GM23338 (cell line): ENCODE measurements around the gene GCH1. TPM values are rescaled to one million over a fixed set of nuclear protein-coding genes. Genes with fewer than 3 reads are reported as not detected.

Experiments
- ATAC-seq: fragments of 200-7000 bp; cut with Tn5 transposase; 3 replicates; pipeline ENCODE4 v1.9.1; 2020
- DNase-seq: peaks from one replicate; pipeline ENCODE4 v3.0.0-alpha.2; 2015; ENCODE audit warnings: low spot score
- H2AFZ ChIP-seq: fragments of 200-600 bp; sonication (generic); 2 replicates; pipeline ENCODE4 v1.8.0; 2016; ENCODE audit warnings: antibody characterized with exemption, mild to moderate bottlenecking, moderate library complexity
- H3F3A ChIP-seq: fragments of 200-600 bp; sonication (generic); replicated peaks from 2 replicates; pipeline ENCODE4 v1.8.0; 2017; ENCODE audit warnings: antibody characterized with exemption, mixed run types, low read depth
- H3K27ac ChIP-seq: fragments of 200-600 bp; sonication (generic); 2 replicates; pipeline ENCODE4 v1.6.1; 2016; ENCODE audit warnings: low read depth
- H3K27me3 ChIP-seq: fragments of 200-600 bp; sonication (generic); 2 replicates; pipeline ENCODE4 v1.8.0; 2016; ENCODE audit warnings: mild to moderate bottlenecking, mixed run types, moderate library complexity; ENCODE audit not compliant: insufficient read depth
- H3K36me3 ChIP-seq: fragments of 200-600 bp; sonication (generic); 2 replicates; pipeline ENCODE4 v1.8.0; 2016; ENCODE audit warnings: mild to moderate bottlenecking; ENCODE audit not compliant: insufficient read depth
- H3K4me1 ChIP-seq: fragments of 200-600 bp; sonication (generic); 2 replicates; pipeline ENCODE4 v1.8.0; 2016; ENCODE audit warnings: mild to moderate bottlenecking, moderate library complexity; ENCODE audit not compliant: insufficient read depth
- H3K4me2 ChIP-seq: fragments of 200-600 bp; sonication (generic); 2 replicates; pipeline ENCODE4 v1.7.1; 2017; ENCODE audit warnings: mixed run types
- H3K4me3 ChIP-seq: fragments of 200-600 bp; sonication (generic); 2 replicates; pipeline ENCODE4 v1.6.1; 2016; ENCODE audit warnings: mixed run types
- H3K79me2 ChIP-seq: fragments of 200-600 bp; sonication (generic); replicated peaks from 2 replicates; pipeline ENCODE4 v1.8.0; 2017; ENCODE audit warnings: mild to moderate bottlenecking; ENCODE audit not compliant: insufficient read depth
- H3K9me2 ChIP-seq: fragments of 200-600 bp; sonication (generic); 2 replicates; pipeline ENCODE4 v1.8.0; 2017; ENCODE audit not compliant: insufficient read depth
- H4K20me1 ChIP-seq: fragments of 200-600 bp; sonication (generic); replicated peaks from 2 replicates; pipeline ENCODE4 v1.8.0; 2017; ENCODE audit warnings: mild to moderate bottlenecking; ENCODE audit not compliant: insufficient read depth
- H3K27ac Mint-ChIP-seq: 2 replicates; pipeline ENCODE4 v1.8.0; 2020; ENCODE audit warnings: inconsistent platforms, mild to moderate bottlenecking, moderate library complexity, mixed read lengths
- H3K27me3 Mint-ChIP-seq: 3 replicates; pipeline ENCODE4 v1.8.0; 2022; ENCODE audit warnings: low read depth, mild to moderate bottlenecking, moderate library complexity, mixed read lengths, inconsistent platforms; ENCODE audit not compliant: insufficient read depth, poor library complexity
- H3K36me3 Mint-ChIP-seq: 3 replicates; pipeline ENCODE4 v1.8.0; 2021; ENCODE audit warnings: low read depth, mild to moderate bottlenecking, inconsistent platforms, moderate library complexity, mixed read lengths
- H3K4me1 Mint-ChIP-seq: 3 replicates; pipeline ENCODE4 v1.8.0; 2020; ENCODE audit warnings: mild to moderate bottlenecking, inconsistent platforms, mixed read lengths
- H3K4me3 Mint-ChIP-seq: 3 replicates; pipeline ENCODE4 v1.8.0; 2021; ENCODE audit warnings: moderate library complexity, mild to moderate bottlenecking, inconsistent platforms, mixed read lengths
- H3K9me3 Mint-ChIP-seq: 3 replicates; pipeline ENCODE4 v1.8.0; 2020; ENCODE audit warnings: moderate library complexity, mild to moderate bottlenecking, inconsistent platforms, mixed read lengths
- CREB1 ChIP-seq: fragments of 250-450 bp; sonication (Bioruptor Pico); IDR thresholded peaks from 2 replicates; pipeline ENCODE4 v1.5.0; 2020; ENCODE audit warnings: low read depth, mild to moderate bottlenecking, moderate library complexity
- EZH2 ChIP-seq: fragments of 200-600 bp; sonication (generic); IDR thresholded peaks from one replicate; pipeline ENCODE4 v1.8.0; 2017; ENCODE audit warnings: antibody characterized with exemption, mild to moderate bottlenecking, low read depth; ENCODE audit not compliant: unreplicated experiment
- EZH2phosphoT487 ChIP-seq: fragments of 200-600 bp; sonication (generic); IDR thresholded peaks from one replicate; pipeline ENCODE4 v1.8.1; 2018; ENCODE audit warnings: antibody characterized with exemption; ENCODE audit not compliant: unreplicated experiment
- JUNB ChIP-seq: IDR thresholded peaks from one replicate; pipeline ENCODE4 v1.6.1; 2016; ENCODE audit warnings: antibody characterized with exemption; ENCODE audit not compliant: unreplicated experiment
- NANOG ChIP-seq: IDR thresholded peaks from 2 replicates; pipeline ENCODE4 v1.6.1; 2016; ENCODE audit warnings: antibody characterized with exemption, borderline replicate concordance
- POLR2AphosphoS5 ChIP-seq: IDR thresholded peaks from 2 replicates; pipeline ENCODE4 v1.6.1; 2016; ENCODE audit warnings: antibody characterized with exemption, low read depth
- STAT1 ChIP-seq: IDR thresholded peaks from one replicate; pipeline ENCODE4 v1.6.1; 2016; ENCODE audit warnings: antibody characterized with exemption; ENCODE audit not compliant: unreplicated experiment
- ZNF114 ChIP-seq: fragments of 250-450 bp; sonication (Bioruptor Pico); IDR thresholded peaks from 2 replicates; pipeline ENCODE4 v1.5.0; 2020; ENCODE audit warnings: mild to moderate bottlenecking, moderate library complexity
- ZNF331 ChIP-seq: fragments of 250-450 bp; sonication (Bioruptor Pico); IDR thresholded peaks from 2 replicates; pipeline ENCODE4 v1.5.0; 2020; ENCODE audit warnings: low read depth, mild to moderate bottlenecking, moderate library complexity
- polyA plus RNA-seq: library from polyadenylated mRNA; unstranded; fragments of >200 nt; fragmentation: Nextera tagmentation; extraction: Ambion mirVana; gene quantifications from 2 replicates; pipeline ENCODE4 v1.2.1, GENCODE V29; 2016
- total RNA-seq: library from RNA; depleted of rRNA; stranded (reverse); fragments of >200 nt; shearing (Covaris generic); gene quantifications from 2 replicates; pipeline ENCODE4 v1.2.3, GENCODE V29; 2014
- TF ChIP-seq, protein P1 (sequence below): IDR thresholded peaks from one replicate; pipeline ENCODE4 v1.6.1; 2018; ENCODE audit warnings: antibody characterized with exemption; ENCODE audit not compliant: unreplicated experiment
- TF ChIP-seq, protein P2 (sequence below): IDR thresholded peaks from 2 replicates; pipeline ENCODE4 v1.6.1; 2016; ENCODE audit warnings: antibody characterized with exemption
- TF ChIP-seq, protein P3 (sequence below), 2 experiments: fragments of 200-600 bp in 1 of 2; sonication (generic) in 1 of 2; conservative IDR thresholded peaks; 2 replicates each; pipeline versions ENCODE4 v1.5.1 to v1.6.1; 2016 to 2017; ENCODE audit warnings: antibody characterized with exemption in 2 of 2, low read depth in 2 of 2, mild to moderate bottlenecking in 2 of 2, moderate library complexity in 1 of 2

GCH1 gene
- total and polyA plus RNA-seq, 2 experiments from 2014 or later = 8.7 to 15.0 TPM

DNA sequence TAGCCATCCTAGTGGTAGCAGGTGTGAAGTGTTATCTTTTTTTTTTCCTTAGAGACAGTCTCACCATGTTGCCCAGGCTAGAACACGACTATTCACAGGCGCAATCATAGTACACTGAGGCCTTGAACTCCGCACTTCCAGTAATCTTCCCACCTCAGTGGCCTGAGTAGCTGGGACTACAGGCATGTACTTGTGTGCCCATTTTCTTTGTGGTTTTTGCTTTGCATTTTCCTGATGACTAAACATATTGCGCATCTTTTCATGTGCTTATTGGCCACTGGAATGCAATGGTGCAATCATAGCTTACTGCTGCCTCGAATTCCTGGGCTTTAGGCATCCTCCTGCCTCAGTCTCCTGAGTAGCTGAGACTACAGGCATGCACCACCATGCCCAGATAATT lies 33.3 kb upstream of the GCH1 start (continued):
- TF ChIP-seq, protein P1, sequence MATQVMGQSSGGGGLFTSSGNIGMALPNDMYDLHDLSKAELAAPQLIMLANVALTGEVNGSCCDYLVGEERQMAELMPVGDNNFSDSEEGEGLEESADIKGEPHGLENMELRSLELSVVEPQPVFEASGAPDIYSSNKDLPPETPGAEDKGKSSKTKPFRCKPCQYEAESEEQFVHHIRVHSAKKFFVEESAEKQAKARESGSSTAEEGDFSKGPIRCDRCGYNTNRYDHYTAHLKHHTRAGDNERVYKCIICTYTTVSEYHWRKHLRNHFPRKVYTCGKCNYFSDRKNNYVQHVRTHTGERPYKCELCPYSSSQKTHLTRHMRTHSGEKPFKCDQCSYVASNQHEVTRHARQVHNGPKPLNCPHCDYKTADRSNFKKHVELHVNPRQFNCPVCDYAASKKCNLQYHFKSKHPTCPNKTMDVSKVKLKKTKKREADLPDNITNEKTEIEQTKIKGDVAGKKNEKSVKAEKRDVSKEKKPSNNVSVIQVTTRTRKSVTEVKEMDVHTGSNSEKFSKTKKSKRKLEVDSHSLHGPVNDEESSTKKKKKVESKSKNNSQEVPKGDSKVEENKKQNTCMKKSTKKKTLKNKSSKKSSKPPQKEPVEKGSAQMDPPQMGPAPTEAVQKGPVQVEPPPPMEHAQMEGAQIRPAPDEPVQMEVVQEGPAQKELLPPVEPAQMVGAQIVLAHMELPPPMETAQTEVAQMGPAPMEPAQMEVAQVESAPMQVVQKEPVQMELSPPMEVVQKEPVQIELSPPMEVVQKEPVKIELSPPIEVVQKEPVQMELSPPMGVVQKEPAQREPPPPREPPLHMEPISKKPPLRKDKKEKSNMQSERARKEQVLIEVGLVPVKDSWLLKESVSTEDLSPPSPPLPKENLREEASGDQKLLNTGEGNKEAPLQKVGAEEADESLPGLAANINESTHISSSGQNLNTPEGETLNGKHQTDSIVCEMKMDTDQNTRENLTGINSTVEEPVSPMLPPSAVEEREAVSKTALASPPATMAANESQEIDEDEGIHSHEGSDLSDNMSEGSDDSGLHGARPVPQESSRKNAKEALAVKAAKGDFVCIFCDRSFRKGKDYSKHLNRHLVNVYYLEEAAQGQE = no peak
- TF ChIP-seq POLR2AphosphoS5 (no peak), CREB1 (CRISPR knock-in tag) (no peak), STAT1 (no peak), JUNB (no peak), EZH2 (no peak), ZNF331 (CRISPR knock-in tag) (no peak)
- TF ChIP-seq, protein P2, sequence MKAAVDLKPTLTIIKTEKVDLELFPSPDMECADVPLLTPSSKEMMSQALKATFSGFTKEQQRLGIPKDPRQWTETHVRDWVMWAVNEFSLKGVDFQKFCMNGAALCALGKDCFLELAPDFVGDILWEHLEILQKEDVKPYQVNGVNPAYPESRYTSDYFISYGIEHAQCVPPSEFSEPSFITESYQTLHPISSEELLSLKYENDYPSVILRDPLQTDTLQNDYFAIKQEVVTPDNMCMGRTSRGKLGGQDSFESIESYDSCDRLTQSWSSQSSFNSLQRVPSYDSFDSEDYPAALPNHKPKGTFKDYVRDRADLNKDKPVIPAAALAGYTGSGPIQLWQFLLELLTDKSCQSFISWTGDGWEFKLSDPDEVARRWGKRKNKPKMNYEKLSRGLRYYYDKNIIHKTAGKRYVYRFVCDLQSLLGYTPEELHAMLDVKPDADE = no peak

DNA sequence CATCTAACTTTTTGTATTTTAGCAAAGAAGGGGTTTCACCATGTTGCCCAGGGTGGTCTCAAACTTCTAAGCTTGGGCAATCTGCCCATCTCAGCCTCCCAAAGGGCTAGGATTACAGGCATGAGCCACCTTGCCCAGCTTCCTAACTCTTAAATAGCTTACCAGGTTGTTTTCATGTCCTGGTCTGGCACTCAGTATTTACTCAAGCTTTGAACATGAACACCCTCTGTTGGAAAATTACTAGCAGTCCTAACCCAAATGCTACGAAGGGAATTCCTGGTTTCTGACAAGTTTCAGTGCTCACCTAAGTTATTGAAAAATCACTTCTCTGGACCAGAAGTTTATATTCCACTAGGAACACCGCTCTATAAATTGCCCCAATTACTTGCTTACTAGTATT lies 32.5 kb upstream of the GCH1 start:
- no peaks in the 10 kb centered on the region for H3K4me1 ChIP-seq
- H3K4me1 Mint-ChIP-seq = no peaks in the 10 kb centered on the region
- H3K27ac Mint-ChIP-seq = no peak overlapping the region
- H3F3A ChIP-seq = no peaks in the 10 kb centered on the region
- no peak overlapping the region for H2AFZ ChIP-seq
- ATAC-seq = no peak
- peaks cover 5% of the 10 kb centered on the region; the same call in 1 of the 3 replicates for H3K36me3 Mint-ChIP-seq
- no peaks in the 10 kb centered on the region for H3K9me3 Mint-ChIP-seq
- no peak overlapping the region for H3K27ac ChIP-seq
- H3K4me3 Mint-ChIP-seq = no peak overlapping the region
- peaks cover 5% of the 10 kb centered on the region; the same call in 1 of the 2 replicates for H3K36me3 ChIP-seq
- TF ChIP-seq, protein P2 = no peak
- TF ChIP-seq EZH2phosphoT487 (no peak), STAT1 (no peak), ZNF114 (CRISPR knock-in tag) (no peak), NANOG (no peak), JUNB (no peak), POLR2AphosphoS5 (no peak)
- TF ChIP-seq, protein P3, sequence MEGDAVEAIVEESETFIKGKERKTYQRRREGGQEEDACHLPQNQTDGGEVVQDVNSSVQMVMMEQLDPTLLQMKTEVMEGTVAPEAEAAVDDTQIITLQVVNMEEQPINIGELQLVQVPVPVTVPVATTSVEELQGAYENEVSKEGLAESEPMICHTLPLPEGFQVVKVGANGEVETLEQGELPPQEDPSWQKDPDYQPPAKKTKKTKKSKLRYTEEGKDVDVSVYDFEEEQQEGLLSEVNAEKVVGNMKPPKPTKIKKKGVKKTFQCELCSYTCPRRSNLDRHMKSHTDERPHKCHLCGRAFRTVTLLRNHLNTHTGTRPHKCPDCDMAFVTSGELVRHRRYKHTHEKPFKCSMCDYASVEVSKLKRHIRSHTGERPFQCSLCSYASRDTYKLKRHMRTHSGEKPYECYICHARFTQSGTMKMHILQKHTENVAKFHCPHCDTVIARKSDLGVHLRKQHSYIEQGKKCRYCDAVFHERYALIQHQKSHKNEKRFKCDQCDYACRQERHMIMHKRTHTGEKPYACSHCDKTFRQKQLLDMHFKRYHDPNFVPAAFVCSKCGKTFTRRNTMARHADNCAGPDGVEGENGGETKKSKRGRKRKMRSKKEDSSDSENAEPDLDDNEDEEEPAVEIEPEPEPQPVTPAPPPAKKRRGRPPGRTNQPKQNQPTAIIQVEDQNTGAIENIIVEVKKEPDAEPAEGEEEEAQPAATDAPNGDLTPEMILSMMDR (conservative IDR thresholded peaks at IDR 0.05; ENCODE audit: low read depth in 2 of 2) = no peak
- TF ChIP-seq, protein P1 = no peak
- no peak overlapping the region for H3K4me3 ChIP-seq
- H3K27me3 ChIP-seq = no peaks in the 10 kb centered on the region
- no peaks in the 10 kb centered on the region for H3K9me2 ChIP-seq
- no peak for DNase-seq
- no peaks in the 10 kb centered on the region for H3K79me2 ChIP-seq
- H3K4me2 ChIP-seq = no peak overlapping the region
- no peaks in the 10 kb centered on the region for H4K20me1 ChIP-seq
- peaks cover 2% of the 10 kb centered on the region for H3K27me3 Mint-ChIP-seq
